Measurements from ENCODE around the gene CNR2.
A peak's percentile ranks its signal among the peaks of the same experiment; 100 is the strongest.
"Not testable (repeated sequence)": the region's sequence is repeated elsewhere in the genome, so short reads cannot be mapped to it uniquely, and the experiment has no call there.

Gene CNR2

GRCh38 chr1:23913212-23913880 is at the start of gene CNR2:
Gene CNR2, minus strand, starts transcription at chr1:23913362. Its CDS starts 37,745 bp downstream, at chr1:23875617.
- DNase-seq = no peak

DNA sequence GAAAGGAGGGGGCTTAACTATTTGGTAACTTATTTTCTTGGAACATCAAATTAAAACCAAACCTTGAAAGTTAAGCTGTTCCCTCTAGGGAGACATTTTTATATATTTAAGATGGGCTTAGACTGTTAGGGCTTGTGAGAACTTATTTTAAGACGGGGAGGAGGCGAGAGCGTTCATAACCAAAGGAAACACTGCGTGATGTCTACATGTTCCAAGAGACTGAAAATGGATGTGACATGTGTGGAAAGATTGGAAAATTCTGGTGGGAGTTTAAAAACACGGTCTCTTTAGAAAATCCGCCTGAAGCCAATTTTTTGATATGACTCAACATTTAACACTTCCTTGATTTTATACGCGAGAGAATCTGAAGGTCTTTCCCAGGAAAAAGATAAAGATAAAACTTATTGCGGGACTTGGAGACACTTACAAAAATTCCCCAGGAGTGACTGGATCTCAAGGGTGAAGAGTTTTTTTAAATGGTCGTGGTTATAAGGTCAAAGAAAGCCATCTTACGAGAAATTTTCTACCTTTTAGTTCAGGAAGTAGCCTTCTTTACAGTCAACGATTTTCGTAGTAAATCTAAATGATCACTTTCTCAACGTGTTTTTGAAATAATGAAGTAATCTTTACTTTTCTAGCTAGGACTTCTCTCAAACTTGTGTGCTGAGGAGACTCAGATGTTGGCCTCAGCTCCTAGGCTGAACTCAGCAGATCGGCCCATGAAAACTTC is 47.3 kb upstream of the CNR2 start:
- no peak for DNase-seq

DNA sequence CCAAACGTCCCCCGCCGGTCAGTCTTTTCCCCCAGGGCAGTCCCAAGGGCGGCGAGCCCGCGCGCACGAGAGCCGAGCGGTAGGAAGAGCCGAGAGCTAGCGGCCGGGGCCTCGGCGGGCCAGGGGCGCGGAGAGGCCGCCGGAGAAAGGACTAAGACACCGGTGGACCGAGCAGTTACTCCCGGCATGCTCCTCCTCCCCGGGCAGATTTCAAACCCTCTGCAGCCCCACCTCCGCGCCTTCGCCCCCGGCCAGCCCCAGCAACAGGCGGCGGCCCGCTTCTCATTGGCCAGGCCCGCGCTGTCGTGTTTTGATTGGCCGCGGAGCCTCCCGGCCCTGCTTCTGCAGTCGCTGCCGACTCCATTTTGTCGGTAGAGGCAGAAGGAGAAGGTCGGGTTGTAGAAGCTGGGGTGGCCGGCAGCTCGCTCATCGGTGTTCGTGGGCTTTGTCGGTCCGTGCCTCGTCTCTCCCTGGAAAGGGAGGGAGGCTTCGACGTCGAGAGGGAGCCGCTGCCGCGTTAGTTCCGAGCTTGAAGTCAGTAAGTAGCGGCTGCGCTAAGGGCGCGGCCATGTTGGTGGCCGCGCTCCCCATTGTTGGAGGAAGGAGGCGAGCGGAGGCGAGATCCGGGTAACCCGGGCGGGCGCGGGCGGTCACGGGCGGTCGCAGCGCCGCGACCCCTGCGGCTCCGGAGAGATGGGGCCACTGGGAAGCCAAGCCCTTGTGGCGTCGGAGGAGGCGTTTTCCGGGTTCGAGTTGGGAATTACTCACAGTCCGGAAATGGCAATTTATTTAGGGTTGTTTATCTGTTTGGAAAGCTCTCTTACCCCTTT is 46.5 kb upstream of the CNR2 start, which contains the start of gene PNRC2:
Gene PNRC2, plus strand, starts transcription at position 368 of the 830 bp plus-strand sequence. CDS start 1,630 bp downstream, outside the sequence.
- peak; percentile 99 for DNase-seq

DNA sequence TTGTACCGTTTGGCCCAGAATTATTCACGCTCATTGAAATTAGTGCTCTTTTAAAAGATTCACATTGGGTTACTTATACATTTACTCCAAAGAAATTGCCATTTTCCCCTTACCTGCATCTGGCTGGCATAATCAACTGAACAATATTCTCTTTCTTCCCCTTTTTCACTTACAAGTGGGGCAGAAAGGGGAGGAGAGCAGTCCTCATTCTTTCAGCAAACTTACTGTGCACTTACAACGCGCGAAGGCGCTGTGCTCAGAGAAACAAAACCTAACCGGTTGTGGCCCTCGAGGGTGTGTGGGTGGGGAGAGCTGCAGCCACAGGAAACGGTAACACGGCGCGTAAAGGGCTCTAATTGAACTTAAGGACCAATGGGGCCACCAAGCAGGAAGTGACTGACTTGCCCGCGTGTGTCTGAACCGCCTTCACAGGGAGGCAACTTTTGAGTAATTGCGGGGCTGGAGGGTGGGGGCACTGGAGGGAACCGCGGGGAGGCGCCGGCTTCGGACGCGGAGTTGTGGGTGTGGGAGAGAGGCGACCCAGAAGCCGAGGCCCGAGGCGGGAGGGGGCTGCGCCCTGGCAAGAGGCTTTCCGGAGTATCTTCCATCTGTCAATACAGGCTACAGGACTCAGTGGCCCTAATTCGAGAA is 45.8 kb upstream of the CNR2 start:
- DNase-seq = peak; percentile 96

GRCh38 chr1:23958040-23958809 is 45.1 kb upstream of the CNR2 start:
- not testable (repeated sequence) for DNase-seq

DNA sequence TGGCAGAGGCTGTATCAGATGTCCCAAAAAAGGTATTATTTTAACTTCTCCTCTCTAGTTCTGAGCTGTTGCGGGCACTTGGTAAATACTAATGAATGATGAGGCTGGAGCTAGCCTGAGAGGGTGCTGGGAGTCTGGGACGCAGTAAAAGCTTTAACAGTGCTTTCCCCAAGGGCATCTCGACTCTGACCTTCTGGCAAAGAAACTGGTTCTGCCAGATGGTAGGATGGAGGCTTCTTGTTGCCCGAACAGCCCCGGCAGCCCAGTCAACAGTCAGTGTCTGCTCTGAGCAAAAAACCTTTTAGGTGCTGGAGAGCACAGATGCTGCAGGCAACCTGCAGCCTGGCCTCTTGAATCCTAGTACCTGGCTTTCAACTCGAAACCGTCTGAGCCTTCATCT is 43.9 kb upstream of the CNR2 start:
- DNase-seq = no peak

- no peak for DNase-seq
These were observed 39.9 kb upstream of the CNR2 start for GRCh38 chr1:23953020-23953419.

DNA sequence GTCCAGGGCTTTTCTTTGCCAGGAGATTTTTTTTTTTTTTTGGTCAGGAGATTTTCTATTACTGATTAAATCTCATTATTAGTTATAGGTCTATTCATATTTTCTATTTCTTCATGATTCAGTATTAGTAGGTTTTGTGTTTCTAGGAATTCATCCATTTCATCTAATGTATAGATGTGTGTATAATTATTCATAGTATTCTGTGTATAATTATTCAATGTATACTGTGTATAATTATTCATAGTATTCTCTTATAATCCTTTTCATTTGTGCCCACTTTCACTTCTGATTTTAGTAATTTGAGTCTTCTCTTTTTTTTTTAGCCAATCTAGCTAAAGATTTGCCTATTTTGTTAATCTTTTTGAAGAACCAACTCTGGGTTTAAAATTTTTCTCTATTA is 34.2 kb upstream of the CNR2 start:
- no peak for DNase-seq

- no peak for DNase-seq
These were observed 23.5 kb upstream of the CNR2 start for GRCh38 chr1:23936481-23937176.

DNA sequence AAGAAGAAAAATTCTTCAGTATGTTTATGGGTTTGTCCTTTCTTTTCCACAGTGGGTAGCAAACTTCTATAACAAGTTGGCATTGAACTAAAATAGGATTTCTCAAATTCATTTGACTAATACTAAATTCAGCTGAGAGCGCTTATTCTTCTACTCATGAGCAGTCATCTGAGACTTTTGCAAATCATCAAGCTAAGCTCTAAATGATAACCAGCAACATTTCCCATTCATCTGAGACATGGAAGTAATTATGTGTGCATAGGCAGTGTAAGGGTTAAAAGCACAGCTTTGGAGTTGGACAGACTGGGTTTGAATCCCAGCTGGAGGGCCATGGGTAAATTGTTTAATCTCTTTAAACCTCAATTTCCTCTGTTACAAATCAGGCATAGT is 18.3 kb upstream of the CNR2 start:
- no peak for DNase-seq

DNA sequence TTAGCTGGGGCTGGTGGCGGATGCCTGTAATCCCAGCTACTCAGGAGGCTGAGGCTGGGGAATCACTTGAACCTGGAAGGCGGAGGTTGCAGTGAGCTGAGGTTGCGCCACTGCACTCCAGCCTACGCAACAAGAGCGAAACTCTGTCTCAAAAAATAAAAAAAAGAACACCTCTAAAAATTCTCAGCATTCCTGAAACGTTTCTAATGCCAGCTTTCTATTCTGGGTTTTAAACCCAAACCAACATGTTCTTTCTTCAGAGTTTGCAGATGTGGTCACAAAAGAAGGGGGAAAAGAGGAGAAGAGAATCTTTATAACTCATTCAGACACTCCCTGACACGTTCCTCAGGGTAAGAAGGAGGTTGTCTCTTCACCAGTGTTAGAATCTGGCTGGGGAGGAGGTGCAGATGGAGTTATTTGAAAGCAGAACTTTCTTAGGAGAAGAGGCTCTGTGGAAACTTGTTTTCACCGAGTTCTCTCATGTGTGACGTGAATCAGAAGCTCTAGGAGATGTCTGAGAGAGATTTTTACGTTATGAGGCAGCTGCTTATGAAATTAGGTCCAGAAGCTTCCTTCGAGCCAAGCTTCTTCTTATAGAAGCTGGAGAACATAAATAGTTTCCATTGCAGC is 17.8 kb upstream of the CNR2 start:
- no peak for DNase-seq

GRCh38 chr1:23930270-23930669 is 17.1 kb upstream of the CNR2 start:
- no peak for DNase-seq

DNA sequence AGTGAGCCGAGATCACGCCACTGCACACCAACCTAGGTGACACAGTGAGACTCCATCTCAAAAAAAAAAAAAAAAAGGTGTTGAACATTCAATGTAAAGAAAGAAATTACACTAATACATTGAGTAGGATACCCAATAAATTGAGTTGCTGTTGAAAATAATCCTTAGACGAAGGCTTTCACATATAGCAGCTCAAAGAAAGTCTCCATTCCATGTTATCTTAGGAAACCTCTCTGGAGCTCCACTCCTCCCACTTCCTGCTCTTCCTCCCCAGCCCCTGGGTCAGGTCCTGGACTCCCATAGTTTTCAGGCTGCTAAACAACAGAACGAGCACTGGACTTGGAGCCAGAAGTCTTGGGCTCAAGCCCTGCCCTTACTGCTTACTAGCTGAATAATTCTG is 15.6 kb upstream of the CNR2 start:
- no peak for DNase-seq

DNA sequence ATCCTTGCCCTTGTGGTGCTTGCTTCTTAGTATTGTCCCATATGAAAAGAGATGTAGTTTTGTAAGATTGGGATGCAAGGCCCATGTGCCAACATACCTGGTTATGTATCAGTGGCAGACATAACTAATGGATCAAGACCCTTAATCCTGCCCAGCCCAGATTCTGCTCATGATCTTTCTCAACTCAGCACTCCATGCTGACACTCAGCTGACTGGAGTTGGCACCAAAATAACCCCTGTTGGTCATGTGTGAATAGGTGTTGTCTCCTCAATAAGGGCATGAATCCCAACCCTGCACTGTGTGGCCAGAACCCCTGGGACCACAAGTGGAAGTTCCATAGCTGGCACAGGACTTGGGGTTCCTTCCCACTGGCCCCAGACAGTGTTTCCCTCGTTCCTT is 13.9 kb upstream of the CNR2 start:
- no peak for DNase-seq

DNA sequence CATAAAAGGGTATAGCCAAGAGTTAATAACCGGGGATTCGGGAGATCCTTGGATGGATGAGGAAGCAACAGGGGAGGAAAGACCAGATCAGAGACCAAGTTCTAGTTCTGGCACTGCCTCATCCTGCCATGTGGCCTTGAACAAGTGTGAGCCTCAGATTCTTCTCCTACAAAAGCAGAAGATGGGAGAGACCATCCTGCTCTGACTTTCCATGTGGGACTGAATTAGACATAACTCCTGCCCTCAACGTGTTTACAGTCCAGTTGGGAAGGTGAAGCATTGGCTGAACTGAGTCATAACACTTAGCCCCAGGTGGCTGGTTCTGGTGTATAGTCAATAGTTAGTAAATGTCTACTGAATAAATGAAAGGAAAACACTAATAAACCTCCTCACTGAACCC is 12.1 kb upstream of the CNR2 start:
- no peak for DNase-seq

DNA sequence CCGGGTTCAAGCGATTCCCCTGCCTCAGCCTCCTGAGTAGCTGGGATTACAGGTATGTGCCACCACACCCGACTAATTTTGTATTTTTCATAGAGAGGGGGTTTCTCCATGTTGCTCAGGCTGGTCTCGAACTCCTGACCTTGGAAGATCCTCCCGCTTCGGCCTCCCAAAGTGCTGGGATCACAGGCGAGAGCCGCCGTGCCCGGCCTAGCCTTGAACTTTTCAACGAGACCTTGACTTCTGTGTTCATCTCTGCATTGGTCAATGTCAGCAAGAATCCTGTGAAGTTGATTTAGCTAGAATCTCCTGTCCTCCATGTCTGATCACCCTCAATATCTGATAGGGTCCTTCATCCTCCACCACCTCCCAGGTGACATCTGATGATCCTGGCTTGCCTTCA is 11.4 kb upstream of the CNR2 start:
- no peak for DNase-seq

DNA sequence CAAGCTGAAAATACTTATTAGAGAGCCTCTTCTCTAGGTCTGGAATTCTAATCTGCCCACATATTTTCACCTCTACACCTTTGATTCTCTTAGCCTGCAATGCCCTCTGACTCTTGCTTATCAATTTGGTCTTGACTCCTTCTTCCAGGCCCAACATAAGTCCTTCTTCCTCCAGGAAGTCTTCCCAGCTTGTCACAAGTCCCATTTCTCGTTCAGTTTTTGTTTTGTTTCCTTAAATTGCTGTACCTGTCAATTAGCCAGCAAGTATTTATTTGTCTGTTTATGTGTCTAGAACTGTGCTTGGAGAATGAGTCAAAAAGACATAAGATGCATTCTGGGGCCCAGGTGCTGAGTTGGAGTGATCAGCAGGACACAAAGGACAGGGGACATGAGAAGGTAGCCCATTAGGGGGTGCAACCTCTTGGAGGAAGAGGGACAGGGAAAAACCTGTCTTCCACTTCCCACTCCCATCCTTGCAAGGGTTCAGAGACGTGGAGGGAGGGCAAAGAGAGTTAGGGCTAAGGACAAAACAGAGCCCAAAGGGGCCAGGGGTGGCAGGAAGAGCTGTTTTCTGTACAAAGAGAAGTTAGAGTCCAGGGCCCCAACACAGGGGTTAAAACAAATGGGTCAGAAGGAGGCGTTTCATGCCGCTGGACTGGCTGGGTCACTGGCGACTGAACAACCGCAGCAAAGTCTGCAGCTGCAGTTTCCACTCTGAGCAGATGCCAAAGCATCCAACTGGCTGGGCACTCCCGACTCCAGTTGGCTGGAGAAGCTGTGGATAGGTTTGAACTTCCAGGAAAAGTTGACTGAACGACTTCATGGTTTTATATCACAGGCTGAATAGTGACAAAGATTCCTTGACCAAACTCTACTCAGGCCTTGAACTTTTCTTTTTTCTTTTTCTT is 10.7 kb upstream of the CNR2 start:
- no peak for DNase-seq

- no peak for DNase-seq
These were observed 9.3 kb upstream of the CNR2 start for GRCh38 chr1:23922321-23922943.
